KOPT-K1 (cell line): ENCODE measurements around the gene BPIFB1.

Experiments used
- H3K27ac ChIP-seq: fragments of 200-600 bp; sonication (generic); 2 replicates; pipeline ENCODE4 v1.5.1; 2016; ENCODE audit warnings: antibody characterized with exemption, mild to moderate bottlenecking, low read depth, low read length; ENCODE audit not compliant: poor library complexity, severe bottlenecking
- H3K36me3 ChIP-seq: fragments of 200-600 bp; sonication (generic); 2 replicates; pipeline ENCODE4 v1.5.1; 2017; ENCODE audit warnings: antibody characterized with exemption, mild to moderate bottlenecking, low read length, moderate library complexity; ENCODE audit not compliant: insufficient read depth
- H3K9me3 ChIP-seq: fragments of 200-600 bp; sonication (generic); 2 replicates; pipeline ENCODE4 v1.5.1; 2017; ENCODE audit warnings: antibody characterized with exemption, low read length, mild to moderate bottlenecking; ENCODE audit not compliant: insufficient read depth, poor library complexity, severe bottlenecking

Gene BPIFB1

GRCh38 chr20:33339515-33340058 lies 56.6 kb downstream of the BPIFB1 start:
- no peaks in the 10 kb centered on the region for H3K9me3 ChIP-seq
- no peak overlapping the region for H3K27ac ChIP-seq
- no peaks in the 10 kb centered on the region for H3K36me3 ChIP-seq

- no peaks in the 10 kb centered on the region for H3K9me3 ChIP-seq
- H3K27ac ChIP-seq, result no peak overlapping the region
- H3K36me3 ChIP-seq, result peaks cover 9% of the 10 kb centered on the region; the same call in 1 of the 2 replicates
These were observed 60.5 kb downstream of the BPIFB1 start for GRCh38 chr20:33343521-33343920.

- no peak overlapping the region for H3K27ac ChIP-seq
These were observed 62.3 kb downstream of the BPIFB1 start for GRCh38 chr20:33345342-33345741.

GRCh38 chr20:33348136-33348937 lies 65.3 kb downstream of the BPIFB1 start:
- H3K36me3 ChIP-seq, result peaks cover 40% of the 10 kb centered on the region; the same call in 1 of the 2 replicates
- no peak overlapping the region for H3K27ac ChIP-seq
- H3K9me3 ChIP-seq, result no peaks in the 10 kb centered on the region

More at GRCh38 chr20:33345342-33345741, 62.3 kb downstream of the BPIFB1 start:
- Histone ChIP-seq H3K36me3 (peaks cover 25% of the 10 kb centered on the region; the same call in 1 of the 2 replicates), H3K9me3 (no peaks in the 10 kb centered on the region)

- Histone ChIP-seq H3K27ac (no peak overlapping the region), H3K9me3 (no peaks in the 10 kb centered on the region), H3K36me3 (peaks cover 47% of the 10 kb centered on the region; the same call in 1 of the 2 replicates)
These were observed 66.5 kb downstream of the BPIFB1 start for GRCh38 chr20:33349493-33349892.

- H3K27ac ChIP-seq, result no peak overlapping the region
- H3K36me3 ChIP-seq, result peaks cover 62% of the 10 kb centered on the region; the same call in 1 of the 2 replicates
- no peaks in the 10 kb centered on the region for H3K9me3 ChIP-seq
These were observed 68.7 kb downstream of the BPIFB1 start for GRCh38 chr20:33351696-33352095.

- Histone ChIP-seq H3K36me3 (peaks cover 66% of the 10 kb centered on the region), H3K9me3 (no peaks in the 10 kb centered on the region), H3K27ac (no peak overlapping the region)
These were observed 69.4 kb downstream of the BPIFB1 start for GRCh38 chr20:33352258-33353012.

GRCh38 chr20:33353013-33353402 lies 70.0 kb downstream of the BPIFB1 start:
- H3K9me3 ChIP-seq, result no peaks in the 10 kb centered on the region
- H3K27ac ChIP-seq, result no peak overlapping the region
- H3K36me3 ChIP-seq, result peaks cover 65% of the 10 kb centered on the region
